ENCODE measurements around the gene RBM24. TPM values are rescaled to one million over a fixed set of nuclear protein-coding genes. Genes with fewer than 3 reads are reported as not detected.

RBM24 gene
- total RNA-seq, 1 experiment from 2014 or later = 1.1 TPM

GRCh38 chr6:17341117-17341805 lies 60.1 kb downstream of the RBM24 start:
- H3K27ac Mint-ChIP-seq (ENCODE audit: unreplicated experiment) = no peak overlapping the region
- no peaks in the 10 kb centered on the region for H3K27me3 Mint-ChIP-seq (ENCODE audit: unreplicated experiment)
- no peaks in the 10 kb centered on the region for H3K4me1 Mint-ChIP-seq (ENCODE audit: low read depth, unreplicated experiment)
- no peaks in the 10 kb centered on the region for H3K9me3 Mint-ChIP-seq (ENCODE audit: low read depth, unreplicated experiment)
- TF ChIP-seq CTCF (IDR thresholded peaks at IDR 0.05; ENCODE audit: unreplicated experiment) = no peak
- CTCF ChIA-PET = no interaction called here
- no peak overlapping the region for H3K4me3 Mint-ChIP-seq (ENCODE audit: low read depth, unreplicated experiment)
- BruUV-seq (replicated peaks) = no TSS peak
- H3K36me3 Mint-ChIP-seq (ENCODE audit: insufficient read depth, unreplicated experiment) = no peaks in the 10 kb centered on the region
- DNase-seq = no peak
- intact Hi-C loops (cut with micrococcal nuclease; ENCODE audit: unreplicated experiment) = no loop called here

GRCh38 chr6:17341891-17342290 lies 60.7 kb downstream of the RBM24 start:
- H3K27me3 Mint-ChIP-seq (ENCODE audit: unreplicated experiment) = no peaks in the 10 kb centered on the region
- H3K4me3 Mint-ChIP-seq (ENCODE audit: low read depth, unreplicated experiment) = no peak overlapping the region
- no peak overlapping the region for H3K27ac Mint-ChIP-seq (ENCODE audit: unreplicated experiment)
- BruUV-seq (replicated peaks) = no TSS peak
- no peak for DNase-seq
- H3K4me1 Mint-ChIP-seq (ENCODE audit: low read depth, unreplicated experiment) = no peaks in the 10 kb centered on the region
- H3K36me3 Mint-ChIP-seq (ENCODE audit: insufficient read depth, unreplicated experiment) = no peaks in the 10 kb centered on the region
- CTCF ChIA-PET = no interaction called here
- H3K9me3 Mint-ChIP-seq (ENCODE audit: low read depth, unreplicated experiment) = no peaks in the 10 kb centered on the region
- TF ChIP-seq CTCF (IDR thresholded peaks at IDR 0.05; ENCODE audit: unreplicated experiment) = no peak
- intact Hi-C loops (cut with micrococcal nuclease; ENCODE audit: unreplicated experiment) = no loop called here

GRCh38 chr6:17343215-17343614 lies 62.1 kb downstream of the RBM24 start:
- BruUV-seq (replicated peaks) = no TSS peak
- H3K36me3 Mint-ChIP-seq (ENCODE audit: insufficient read depth, unreplicated experiment) = no peaks in the 10 kb centered on the region
- H3K27me3 Mint-ChIP-seq (ENCODE audit: unreplicated experiment) = no peaks in the 10 kb centered on the region
- H3K9me3 Mint-ChIP-seq (ENCODE audit: low read depth, unreplicated experiment) = no peaks in the 10 kb centered on the region
- intact Hi-C loops (cut with micrococcal nuclease; ENCODE audit: unreplicated experiment) = no loop called here
- no peak for DNase-seq
- H3K4me1 Mint-ChIP-seq (ENCODE audit: low read depth, unreplicated experiment) = no peaks in the 10 kb centered on the region
- no peak overlapping the region for H3K27ac Mint-ChIP-seq (ENCODE audit: unreplicated experiment)
- TF ChIP-seq CTCF (IDR thresholded peaks at IDR 0.05; ENCODE audit: unreplicated experiment) = no peak
- CTCF ChIA-PET = no interaction called here
- no peak overlapping the region for H3K4me3 Mint-ChIP-seq (ENCODE audit: low read depth, unreplicated experiment)

Other genes with a start within 250 kb of the RBM24 start
- 0.68 and 0.73 TPM in 2 replicates for gene STMND1, start 179.3 kb upstream of the RBM24 start, total RNA-seq (2022)
- 14.6 and 15.7 TPM in 2 replicates for gene CAP2, start 112.2 kb downstream of the RBM24 start, total RNA-seq (2022)

All from Calu3 (cell line).